ENCODE results near the gene DPF3.

DPF3 gene

DNA sequence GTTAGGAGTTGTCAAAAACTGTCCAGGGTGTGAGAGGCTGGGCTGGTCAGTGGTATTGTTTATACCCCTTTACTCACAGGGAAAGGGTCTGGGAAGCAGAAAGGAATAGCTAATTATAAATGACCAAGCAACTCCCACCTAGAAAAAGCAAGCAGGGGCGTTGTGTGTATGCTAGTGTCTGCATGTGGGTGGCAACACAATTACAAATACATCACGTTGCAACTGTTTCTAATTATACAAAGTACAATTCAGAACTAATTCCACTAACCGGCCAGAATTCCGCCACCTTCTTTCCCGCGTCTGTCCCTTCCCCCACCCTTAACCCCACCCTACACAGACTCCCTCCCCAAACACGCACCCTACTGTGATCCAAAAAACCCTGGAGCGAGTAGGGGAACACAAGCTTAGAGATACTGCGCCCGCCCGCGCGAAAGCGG lies 2.2 kb downstream of the DPF3 start:
- DNase-seq (ENCODE audit: low read depth): no peak
- no peak for TF ChIP-seq CTCF (IDR thresholded peaks at IDR 0.05; ENCODE audit: control insufficient read depth, insufficient read depth, low read depth, low read length, missing control alignments)
- H3K4me3 ChIP-seq (ENCODE audit: control insufficient read depth, low read depth, low read length): peak overlapping the region; percentile 98

DNA sequence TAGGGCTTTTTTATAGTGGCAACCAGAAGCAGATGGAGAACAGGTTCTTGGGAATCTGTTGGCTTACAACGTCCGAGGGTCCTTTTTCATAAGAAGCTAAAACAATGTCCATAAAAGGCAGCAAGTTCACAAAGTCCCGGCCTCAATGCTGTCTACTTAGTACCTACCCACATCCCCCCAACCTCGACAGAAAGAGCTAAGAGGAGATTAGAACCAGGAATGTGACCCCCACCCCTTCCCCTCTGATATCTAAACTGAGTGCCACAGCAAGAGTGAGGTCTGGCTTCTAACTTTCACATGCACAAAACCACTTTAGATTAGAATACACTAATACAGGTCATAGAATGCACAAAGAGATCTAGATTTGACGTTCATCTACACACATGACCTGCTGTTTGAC lies 4.5 kb downstream of the DPF3 start:
- no peak overlapping the region for H3K4me3 ChIP-seq (ENCODE audit: control insufficient read depth, low read depth, low read length)
- TF ChIP-seq CTCF (IDR thresholded peaks at IDR 0.05; ENCODE audit: control insufficient read depth, insufficient read depth, low read depth, low read length, missing control alignments): no peak
- DNase-seq (ENCODE audit: low read depth): no peak

DNA sequence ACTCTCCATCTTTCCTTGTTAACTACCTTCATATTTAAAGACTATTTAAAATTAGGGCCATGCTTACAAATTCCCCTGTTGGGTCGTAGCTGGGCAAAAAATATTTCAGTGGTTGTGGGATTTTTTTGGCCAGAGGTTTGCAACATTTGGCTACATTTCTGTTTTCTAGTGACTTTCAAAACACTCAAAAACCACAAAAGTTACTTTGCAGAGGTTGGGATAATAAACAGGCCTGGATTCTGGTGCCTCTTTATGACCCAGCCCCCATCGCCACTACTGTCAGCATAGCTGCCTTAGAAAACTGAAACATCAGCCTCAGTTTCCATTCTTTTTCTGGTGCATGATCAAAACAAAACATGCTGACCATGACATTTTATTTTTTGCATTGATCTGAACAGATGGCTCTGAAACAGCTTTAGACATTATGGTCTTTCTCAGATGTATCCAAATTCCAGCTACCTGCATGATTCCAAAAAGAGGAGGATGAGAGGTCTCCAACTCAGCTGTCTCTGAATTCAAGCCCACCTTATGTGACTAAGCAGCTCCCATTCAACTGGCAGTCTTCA lies 5.2 kb downstream of the DPF3 start:
- TF ChIP-seq CTCF (IDR thresholded peaks at IDR 0.05; ENCODE audit: control insufficient read depth, insufficient read depth, low read depth, low read length, missing control alignments): no peak
- H3K4me3 ChIP-seq (ENCODE audit: control insufficient read depth, low read depth, low read length): no peak overlapping the region
- DNase-seq (ENCODE audit: low read depth): no peak

DNA sequence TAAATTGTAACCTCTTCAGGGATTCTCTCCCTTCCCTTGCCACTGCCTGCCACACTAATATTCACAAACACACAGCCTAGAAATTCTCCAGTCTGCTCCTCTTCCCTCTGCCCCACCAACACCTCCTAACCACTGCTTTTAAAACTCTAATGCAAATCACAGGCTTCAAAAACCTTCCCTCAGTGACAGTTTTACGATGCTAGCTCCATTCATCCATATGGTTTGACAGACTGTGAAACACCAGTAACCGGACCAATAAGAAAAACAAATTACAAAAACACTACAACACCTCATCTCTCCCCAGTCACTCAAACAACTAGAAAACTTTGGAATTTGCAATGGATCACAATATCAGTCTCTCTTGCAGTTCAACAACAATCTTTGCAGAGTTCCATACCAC lies 5.7 kb downstream of the DPF3 start:
- no peak for DNase-seq (ENCODE audit: low read depth)
- H3K4me3 ChIP-seq (ENCODE audit: control insufficient read depth, low read depth, low read length): no peak overlapping the region
- TF ChIP-seq CTCF (IDR thresholded peaks at IDR 0.05; ENCODE audit: control insufficient read depth, insufficient read depth, low read depth, low read length, missing control alignments): no peak

GRCh38 chr14:72887514-72887913 lies 6.4 kb downstream of the DPF3 start:
- no peak overlapping the region for H3K4me3 ChIP-seq (ENCODE audit: control insufficient read depth, low read depth, low read length)
- no peak for TF ChIP-seq CTCF (IDR thresholded peaks at IDR 0.05; ENCODE audit: control insufficient read depth, insufficient read depth, low read depth, low read length, missing control alignments)
- DNase-seq (ENCODE audit: low read depth): no peak

- TF ChIP-seq CTCF (IDR thresholded peaks at IDR 0.05; ENCODE audit: control insufficient read depth, insufficient read depth, low read depth, low read length, missing control alignments): no peak
- DNase-seq (ENCODE audit: low read depth): no peak
- no peak overlapping the region for H3K4me3 ChIP-seq (ENCODE audit: control insufficient read depth, low read depth, low read length)
Observed at GRCh38 chr14:72884386-72884785, 9.5 kb downstream of the DPF3 start.

- no peak for DNase-seq (ENCODE audit: low read depth)
- no peak for TF ChIP-seq CTCF (IDR thresholded peaks at IDR 0.05; ENCODE audit: control insufficient read depth, insufficient read depth, low read depth, low read length, missing control alignments)
- no peak overlapping the region for H3K4me3 ChIP-seq (ENCODE audit: control insufficient read depth, low read depth, low read length)
Observed at GRCh38 chr14:72883961-72884360, 9.9 kb downstream of the DPF3 start.

Measured in AG09309 (cell line).